RWPE1 (cell line): ENCODE measurements around the gene APPL2.

Experiments used
- CTCF ChIA-PET: fragments of 350-600 bp; sonication (Branson Sonifier 250); formaldehyde crosslinking; extraction: SDS; loops from one replicate; lab custom pipeline; 2021; lab: Yijun Ruan, JAX
- POLR2A ChIA-PET: fragments of 400-600 bp; formaldehyde crosslinking; extraction: SDS; loops from one replicate; lab custom pipeline; 2020; ENCODE audit warnings: antibody characterized with exemption; ENCODE audit not compliant: low non-redundant PET; lab: Yijun Ruan, JAX
- DNase-seq: peaks from one replicate; pipeline ENCODE4 v3.0.0; 2012; ENCODE audit warnings: low spot score
- H3K27ac ChIP-seq: fragments of 450-650 bp; 2 replicates; pipeline ENCODE4 v1.5.1; 2017
- TF ChIP-seq, protein P1 (sequence below): fragments of 450-650 bp; conservative IDR thresholded peaks from 2 replicates; pipeline ENCODE4 v1.5.1; 2017; ENCODE audit warnings: low read depth, mild to moderate bottlenecking

APPL2 gene

DNA sequence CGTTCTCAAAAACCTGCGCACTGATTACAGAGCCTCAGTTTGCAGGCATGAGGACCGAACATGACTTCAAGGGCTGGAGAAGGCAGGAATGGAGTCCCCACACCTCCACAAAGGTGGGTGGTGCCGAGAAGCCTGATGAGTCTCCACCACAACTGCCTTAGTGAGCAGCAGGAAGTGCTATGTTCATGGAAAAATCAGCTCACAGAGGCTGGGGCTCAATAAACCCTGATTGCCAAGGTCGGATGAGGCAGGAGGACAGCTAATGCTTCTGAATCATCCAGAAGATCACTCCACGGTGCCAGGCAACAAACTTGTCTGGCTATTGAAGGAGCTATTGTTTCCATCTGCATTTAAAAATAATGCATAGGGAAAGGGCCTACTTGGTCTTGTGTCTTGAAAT lies 31.1 kb downstream of the APPL2 start:
- ChIA-PET POLR2A (no interaction called here), CTCF (interaction anchor here (0.6 to 0.7 kb wide), 2 partner anchors 148 to 149 kb away, joined by 3 to 4 read pairs; no protein-coding TSS in a partner anchor)

DNA sequence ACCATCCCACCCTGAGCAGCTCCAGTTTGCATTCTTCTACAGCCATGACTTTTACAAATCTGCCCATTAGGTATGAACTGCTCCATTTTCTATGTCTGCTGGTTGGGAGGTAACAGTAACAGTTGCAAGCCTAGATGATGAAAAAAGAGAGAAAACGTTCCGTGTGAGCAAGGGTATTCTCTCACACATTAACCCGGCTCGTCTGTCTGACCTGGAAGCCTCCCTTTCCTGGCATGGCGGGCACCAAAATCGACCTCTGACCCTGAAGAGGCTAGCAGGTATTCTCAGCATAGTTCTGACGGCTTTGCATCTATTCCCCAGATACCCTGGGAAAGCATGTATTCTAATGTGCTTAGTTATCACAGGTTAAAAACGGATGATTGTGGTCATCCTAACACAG lies 31.8 kb downstream of the APPL2 start:
- TF ChIP-seq, protein P1, sequence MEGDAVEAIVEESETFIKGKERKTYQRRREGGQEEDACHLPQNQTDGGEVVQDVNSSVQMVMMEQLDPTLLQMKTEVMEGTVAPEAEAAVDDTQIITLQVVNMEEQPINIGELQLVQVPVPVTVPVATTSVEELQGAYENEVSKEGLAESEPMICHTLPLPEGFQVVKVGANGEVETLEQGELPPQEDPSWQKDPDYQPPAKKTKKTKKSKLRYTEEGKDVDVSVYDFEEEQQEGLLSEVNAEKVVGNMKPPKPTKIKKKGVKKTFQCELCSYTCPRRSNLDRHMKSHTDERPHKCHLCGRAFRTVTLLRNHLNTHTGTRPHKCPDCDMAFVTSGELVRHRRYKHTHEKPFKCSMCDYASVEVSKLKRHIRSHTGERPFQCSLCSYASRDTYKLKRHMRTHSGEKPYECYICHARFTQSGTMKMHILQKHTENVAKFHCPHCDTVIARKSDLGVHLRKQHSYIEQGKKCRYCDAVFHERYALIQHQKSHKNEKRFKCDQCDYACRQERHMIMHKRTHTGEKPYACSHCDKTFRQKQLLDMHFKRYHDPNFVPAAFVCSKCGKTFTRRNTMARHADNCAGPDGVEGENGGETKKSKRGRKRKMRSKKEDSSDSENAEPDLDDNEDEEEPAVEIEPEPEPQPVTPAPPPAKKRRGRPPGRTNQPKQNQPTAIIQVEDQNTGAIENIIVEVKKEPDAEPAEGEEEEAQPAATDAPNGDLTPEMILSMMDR = no peak
- no peak for DNase-seq
- ChIA-PET POLR2A (no interaction called here), CTCF (interaction anchor here (0.7 kb wide), 1 partner anchor 149 kb away, joined by 3 read pairs; no protein-coding TSS in a partner anchor)
- no peak overlapping the region for H3K27ac ChIP-seq

More for the DNA sequence above, 31.1 kb downstream of the APPL2 start:
- TF ChIP-seq, protein P1 = no peak
- no peak overlapping the region for H3K27ac ChIP-seq
- no peak for DNase-seq

DNA sequence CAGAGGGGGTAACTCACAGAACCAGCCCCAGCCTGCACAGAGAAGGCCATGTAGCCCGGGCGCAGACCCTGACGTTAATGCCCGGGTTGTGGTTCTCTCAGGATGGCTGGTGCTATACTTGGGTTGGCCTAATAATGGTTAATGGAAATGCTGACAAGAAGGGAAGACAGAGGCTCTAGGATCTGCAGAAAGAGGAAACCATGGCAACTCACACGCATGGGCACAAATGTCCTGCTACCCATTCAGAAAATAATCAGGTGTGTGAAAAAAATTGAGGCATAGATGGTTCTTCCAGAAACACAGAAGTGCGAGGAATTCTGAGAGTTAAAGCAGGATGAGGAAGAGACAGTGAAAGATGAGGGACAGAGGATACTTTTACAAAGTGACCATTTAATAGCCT lies 33.8 kb downstream of the APPL2 start:
- TF ChIP-seq, protein P1 = no peak
- DNase-seq = no peak
- POLR2A ChIA-PET = no interaction called here
- no peak overlapping the region for H3K27ac ChIP-seq
- CTCF ChIA-PET = no interaction called here

DNA sequence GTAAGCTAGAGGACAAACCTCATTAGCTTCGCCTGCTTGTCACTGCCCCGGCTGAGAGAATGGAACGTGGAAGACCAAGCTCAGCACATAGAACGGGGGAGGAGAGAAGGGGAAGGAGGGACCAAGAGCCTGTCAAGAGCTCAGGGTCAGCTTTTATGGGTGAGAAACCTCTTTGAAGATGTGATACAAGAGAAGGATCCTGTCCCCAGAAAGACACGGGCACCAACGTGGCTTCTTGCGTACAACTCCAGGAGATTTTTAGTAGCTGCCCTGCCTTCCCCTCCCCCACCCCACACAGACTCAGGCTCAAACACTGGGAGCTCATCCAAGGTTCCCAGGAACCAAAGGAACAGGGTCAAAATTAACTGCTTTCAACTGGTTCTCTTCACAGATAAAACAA lies 34.7 kb downstream of the APPL2 start:
- no peak for DNase-seq
- TF ChIP-seq, protein P1 = no peak
- ChIA-PET POLR2A (no interaction called here), CTCF (no interaction called here)
- no peak overlapping the region for H3K27ac ChIP-seq

DNA sequence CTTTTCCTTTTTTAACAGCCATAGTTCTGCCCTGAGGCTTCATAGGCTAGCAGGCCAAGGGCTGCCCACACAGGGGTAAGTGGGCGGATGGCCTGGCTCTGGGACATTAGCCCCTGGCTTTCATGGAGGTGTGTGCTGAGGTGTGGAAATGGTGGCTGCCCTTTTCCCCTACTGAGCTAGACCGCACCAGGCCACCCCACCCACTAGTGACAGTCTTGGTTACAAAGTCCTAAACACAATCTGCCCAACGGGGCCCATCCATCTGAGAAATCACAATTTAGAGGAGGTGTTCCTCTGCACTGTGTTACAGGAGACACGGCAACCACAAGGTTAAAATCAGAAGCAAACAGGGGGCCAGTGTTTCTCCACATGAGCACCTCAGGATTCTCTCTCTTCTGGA lies 35.6 kb downstream of the APPL2 start:
- TF ChIP-seq, protein P1 = no peak
- CTCF ChIA-PET = no interaction called here
- POLR2A ChIA-PET = no interaction called here
- no peak overlapping the region for H3K27ac ChIP-seq
- no peak for DNase-seq

DNA sequence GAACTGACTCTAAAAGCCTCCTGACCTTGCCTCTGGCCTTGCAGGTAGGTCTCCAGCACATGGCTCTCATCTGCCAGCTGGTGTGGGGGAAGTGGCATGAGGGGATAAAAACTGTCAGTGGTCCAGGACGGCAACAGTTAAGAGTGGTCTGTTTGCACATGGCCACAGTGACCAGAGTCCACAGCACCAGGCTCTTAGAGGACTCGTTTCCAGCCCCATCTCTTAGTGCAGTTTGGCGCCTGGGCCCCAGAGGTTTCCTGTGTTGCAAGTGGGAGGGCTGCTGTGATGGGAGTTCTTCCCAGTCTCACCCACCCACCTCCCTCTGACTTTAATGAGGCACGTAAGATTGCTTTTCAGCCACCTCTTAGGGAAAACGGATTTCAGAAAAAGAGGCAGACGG lies 37.0 kb downstream of the APPL2 start:
- DNase-seq = no peak
- CTCF ChIA-PET = interaction anchor here (0.6 kb wide), 1 partner anchor 134 kb away, joined by 6 read pairs; no protein-coding TSS in a partner anchor
- TF ChIP-seq, protein P1 = no peak
- POLR2A ChIA-PET = no interaction called here
- no peak overlapping the region for H3K27ac ChIP-seq
